OCI-LY1 (cell line): ENCODE measurements around the gene CCL19.

Source experiments
- EZH2 ChIP-seq: fragments of 200-600 bp; sonication (generic), shearing (Covaris generic); IDR thresholded peaks from 2 replicates; pipeline ENCODE4 v1.8.0; 2017; ENCODE audit warnings: borderline replicate concordance, mixed run types, mild to moderate bottlenecking, antibody characterized with exemption, low read length, moderate library complexity, mixed read lengths
- TF ChIP-seq, protein P1 (sequence below): fragments of 200-600 bp; sonication (generic), shearing (Covaris generic); IDR thresholded peaks from 2 replicates; pipeline ENCODE4 v1.5.1; 2017; ENCODE audit warnings: mild to moderate bottlenecking, antibody characterized with exemption, low read length, moderate library complexity, mixed read lengths

DNA sequence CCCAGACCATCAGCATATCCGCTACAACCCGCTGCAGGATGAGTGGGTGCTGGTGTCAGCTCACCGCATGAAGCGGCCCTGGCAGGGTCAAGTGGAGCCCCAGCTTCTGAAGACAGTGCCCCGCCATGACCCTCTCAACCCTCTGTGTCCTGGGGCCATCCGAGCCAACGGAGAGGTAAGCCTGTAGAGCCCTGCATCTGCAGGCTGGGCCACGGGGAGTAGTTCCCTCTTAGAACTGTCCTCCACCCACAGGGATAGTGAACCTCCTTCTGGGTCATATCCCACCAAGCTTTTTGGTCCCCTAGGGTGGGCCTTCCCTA lies 44.0 kb downstream of the CCL19 start:
- TF ChIP-seq, protein P1, sequence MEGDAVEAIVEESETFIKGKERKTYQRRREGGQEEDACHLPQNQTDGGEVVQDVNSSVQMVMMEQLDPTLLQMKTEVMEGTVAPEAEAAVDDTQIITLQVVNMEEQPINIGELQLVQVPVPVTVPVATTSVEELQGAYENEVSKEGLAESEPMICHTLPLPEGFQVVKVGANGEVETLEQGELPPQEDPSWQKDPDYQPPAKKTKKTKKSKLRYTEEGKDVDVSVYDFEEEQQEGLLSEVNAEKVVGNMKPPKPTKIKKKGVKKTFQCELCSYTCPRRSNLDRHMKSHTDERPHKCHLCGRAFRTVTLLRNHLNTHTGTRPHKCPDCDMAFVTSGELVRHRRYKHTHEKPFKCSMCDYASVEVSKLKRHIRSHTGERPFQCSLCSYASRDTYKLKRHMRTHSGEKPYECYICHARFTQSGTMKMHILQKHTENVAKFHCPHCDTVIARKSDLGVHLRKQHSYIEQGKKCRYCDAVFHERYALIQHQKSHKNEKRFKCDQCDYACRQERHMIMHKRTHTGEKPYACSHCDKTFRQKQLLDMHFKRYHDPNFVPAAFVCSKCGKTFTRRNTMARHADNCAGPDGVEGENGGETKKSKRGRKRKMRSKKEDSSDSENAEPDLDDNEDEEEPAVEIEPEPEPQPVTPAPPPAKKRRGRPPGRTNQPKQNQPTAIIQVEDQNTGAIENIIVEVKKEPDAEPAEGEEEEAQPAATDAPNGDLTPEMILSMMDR = no peak
- no peak for TF ChIP-seq EZH2
